Measurements from ENCODE around the gene OR4A16.

DNA sequence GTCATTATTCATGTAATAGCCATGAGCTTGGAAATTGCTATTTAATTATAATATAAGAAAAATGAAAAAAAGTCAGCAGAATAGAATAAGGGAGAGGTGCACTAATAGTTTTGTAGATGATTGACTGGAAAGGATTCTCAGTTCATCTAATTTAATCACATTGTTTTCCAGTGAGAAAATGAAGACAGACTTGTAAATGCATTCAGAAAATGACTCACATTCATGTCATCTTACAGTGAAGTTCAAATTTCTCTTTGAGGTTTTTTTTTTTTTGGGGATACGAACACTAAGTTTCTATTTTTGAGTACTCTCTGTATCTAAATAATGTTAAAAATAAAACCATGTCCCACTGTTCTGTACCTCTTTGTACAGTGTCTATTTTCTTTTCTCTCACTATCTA is 18.5 kb upstream of the OR4A16 start:
- TF ChIP-seq, protein P1, sequence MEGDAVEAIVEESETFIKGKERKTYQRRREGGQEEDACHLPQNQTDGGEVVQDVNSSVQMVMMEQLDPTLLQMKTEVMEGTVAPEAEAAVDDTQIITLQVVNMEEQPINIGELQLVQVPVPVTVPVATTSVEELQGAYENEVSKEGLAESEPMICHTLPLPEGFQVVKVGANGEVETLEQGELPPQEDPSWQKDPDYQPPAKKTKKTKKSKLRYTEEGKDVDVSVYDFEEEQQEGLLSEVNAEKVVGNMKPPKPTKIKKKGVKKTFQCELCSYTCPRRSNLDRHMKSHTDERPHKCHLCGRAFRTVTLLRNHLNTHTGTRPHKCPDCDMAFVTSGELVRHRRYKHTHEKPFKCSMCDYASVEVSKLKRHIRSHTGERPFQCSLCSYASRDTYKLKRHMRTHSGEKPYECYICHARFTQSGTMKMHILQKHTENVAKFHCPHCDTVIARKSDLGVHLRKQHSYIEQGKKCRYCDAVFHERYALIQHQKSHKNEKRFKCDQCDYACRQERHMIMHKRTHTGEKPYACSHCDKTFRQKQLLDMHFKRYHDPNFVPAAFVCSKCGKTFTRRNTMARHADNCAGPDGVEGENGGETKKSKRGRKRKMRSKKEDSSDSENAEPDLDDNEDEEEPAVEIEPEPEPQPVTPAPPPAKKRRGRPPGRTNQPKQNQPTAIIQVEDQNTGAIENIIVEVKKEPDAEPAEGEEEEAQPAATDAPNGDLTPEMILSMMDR (IDR thresholded peaks at IDR 0.05): no peak
- TF ChIP-seq POLR2A (IDR thresholded peaks at IDR 0.05) (no peak), EP300 (IDR thresholded peaks at IDR 0.05) (no peak)

Measured in suprapubic skin (tissue), 3 donors.